ENCODE results near the gene DYNC1H1.

The DYNC1H1 gene

GRCh38 chr14:102095871-102096568 lies 131.6 kb downstream of the DYNC1H1 start:
- no peak for DNase-seq

- peak; percentile 90 to 91 for DNase-seq
These were observed 132.3 kb downstream of the DYNC1H1 start for GRCh38 chr14:102096569-102097188.

- DNase-seq: no peak
These were observed 133.2 kb downstream of the DYNC1H1 start for GRCh38 chr14:102097441-102098135.

GRCh38 chr14:102103062-102103695 lies 138.8 kb downstream of the DYNC1H1 start:
- DNase-seq: no peak

GRCh38 chr14:102105369-102105768 lies 141.0 kb downstream of the DYNC1H1 start:
- no peak for DNase-seq
